Measurements from ENCODE around the gene PARVG.

PARVG gene

GRCh38 chr22:44196241-44196640, 15.5 kb downstream of the PARVG start:
- TF ChIP-seq CTCF (IDR thresholded peaks at IDR 0.05; ENCODE audit: borderline replicate concordance, control extremely low read depth, extremely low read depth, insufficient read depth, missing control alignments), result no peak
- DNase-seq (ENCODE audit: low spot score), result no peak
- in situ Hi-C loops (cut with MboI; ENCODE audit: low sequenced_read_pairs, unreplicated experiment), result no loop called here

GRCh38 chr22:44196731-44197131, 16.0 kb downstream of the PARVG start:
- in situ Hi-C loops (cut with MboI; ENCODE audit: low sequenced_read_pairs, unreplicated experiment), result no loop called here
- DNase-seq (ENCODE audit: low spot score), result no peak
- no peak for TF ChIP-seq CTCF (IDR thresholded peaks at IDR 0.05; ENCODE audit: borderline replicate concordance, control extremely low read depth, extremely low read depth, insufficient read depth, missing control alignments)

DNA sequence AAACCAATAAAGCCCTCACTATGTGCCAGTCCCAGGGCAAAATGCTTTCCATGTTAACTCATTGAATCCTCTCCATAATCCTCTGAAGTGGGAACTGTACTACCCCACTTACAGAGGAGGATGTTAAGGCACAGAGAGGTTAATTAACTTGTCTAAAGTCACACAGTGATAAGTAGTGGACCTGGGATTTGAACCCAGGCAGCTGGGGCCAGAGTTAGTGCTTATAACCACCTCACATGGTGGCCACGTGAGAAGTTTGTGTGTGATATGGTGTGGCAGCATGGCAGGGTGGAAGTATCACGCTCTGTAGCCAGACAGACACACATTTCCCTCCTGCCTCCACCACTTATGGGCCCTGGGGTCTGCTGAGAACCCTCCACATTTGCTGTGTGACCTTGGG, 16.5 kb downstream of the PARVG start:
- in situ Hi-C loops (cut with MboI; ENCODE audit: low sequenced_read_pairs, unreplicated experiment), result no loop called here
- DNase-seq (ENCODE audit: low spot score), result no peak
- TF ChIP-seq CTCF (IDR thresholded peaks at IDR 0.05; ENCODE audit: borderline replicate concordance, control extremely low read depth, extremely low read depth, insufficient read depth, missing control alignments), result no peak

GRCh38 chr22:44199164-44199563, 18.4 kb downstream of the PARVG start:
- TF ChIP-seq CTCF (IDR thresholded peaks at IDR 0.05; ENCODE audit: borderline replicate concordance, control extremely low read depth, extremely low read depth, insufficient read depth, missing control alignments), result no peak
- in situ Hi-C loops (cut with MboI; ENCODE audit: low sequenced_read_pairs, unreplicated experiment), result no loop called here
- no peak for DNase-seq (ENCODE audit: low spot score)

- in situ Hi-C loops (cut with MboI; ENCODE audit: low sequenced_read_pairs, unreplicated experiment), result no loop called here
- TF ChIP-seq CTCF (IDR thresholded peaks at IDR 0.05; ENCODE audit: borderline replicate concordance, control extremely low read depth, extremely low read depth, insufficient read depth, missing control alignments), result no peak
- DNase-seq (ENCODE audit: low spot score), result no peak
Measured at GRCh38 chr22:44199866-44200265, 19.1 kb downstream of the PARVG start.

DNA sequence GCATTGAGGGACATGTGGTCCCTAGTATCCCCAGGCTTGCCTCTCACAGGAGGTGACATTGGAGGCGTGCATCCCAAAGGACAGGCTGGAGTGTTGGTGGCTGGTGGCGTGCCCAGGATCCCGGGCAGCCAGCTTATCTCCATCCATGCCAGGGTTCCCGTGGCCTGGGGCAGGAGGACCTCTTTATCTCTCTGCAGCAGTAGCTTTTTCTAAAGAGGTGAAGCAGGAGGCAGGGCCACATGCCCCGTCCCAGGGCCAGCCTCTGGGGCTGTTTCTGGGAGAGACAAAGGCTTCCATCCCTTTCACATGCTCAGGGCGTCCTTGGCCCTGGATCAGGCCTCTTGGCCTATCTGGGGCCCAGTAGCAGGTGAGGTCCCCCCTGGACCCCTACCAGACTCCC, 19.7 kb downstream of the PARVG start:
- in situ Hi-C loops (cut with MboI; ENCODE audit: low sequenced_read_pairs, unreplicated experiment), result no loop called here
- no peak for DNase-seq (ENCODE audit: low spot score)
- TF ChIP-seq CTCF (IDR thresholded peaks at IDR 0.05; ENCODE audit: borderline replicate concordance, control extremely low read depth, extremely low read depth, insufficient read depth, missing control alignments), result no peak
